ENCODE data around the gene PIK3CB.
A peak's percentile ranks its signal among the peaks of the same experiment; 100 is the strongest.

PIK3CB gene

DNA sequence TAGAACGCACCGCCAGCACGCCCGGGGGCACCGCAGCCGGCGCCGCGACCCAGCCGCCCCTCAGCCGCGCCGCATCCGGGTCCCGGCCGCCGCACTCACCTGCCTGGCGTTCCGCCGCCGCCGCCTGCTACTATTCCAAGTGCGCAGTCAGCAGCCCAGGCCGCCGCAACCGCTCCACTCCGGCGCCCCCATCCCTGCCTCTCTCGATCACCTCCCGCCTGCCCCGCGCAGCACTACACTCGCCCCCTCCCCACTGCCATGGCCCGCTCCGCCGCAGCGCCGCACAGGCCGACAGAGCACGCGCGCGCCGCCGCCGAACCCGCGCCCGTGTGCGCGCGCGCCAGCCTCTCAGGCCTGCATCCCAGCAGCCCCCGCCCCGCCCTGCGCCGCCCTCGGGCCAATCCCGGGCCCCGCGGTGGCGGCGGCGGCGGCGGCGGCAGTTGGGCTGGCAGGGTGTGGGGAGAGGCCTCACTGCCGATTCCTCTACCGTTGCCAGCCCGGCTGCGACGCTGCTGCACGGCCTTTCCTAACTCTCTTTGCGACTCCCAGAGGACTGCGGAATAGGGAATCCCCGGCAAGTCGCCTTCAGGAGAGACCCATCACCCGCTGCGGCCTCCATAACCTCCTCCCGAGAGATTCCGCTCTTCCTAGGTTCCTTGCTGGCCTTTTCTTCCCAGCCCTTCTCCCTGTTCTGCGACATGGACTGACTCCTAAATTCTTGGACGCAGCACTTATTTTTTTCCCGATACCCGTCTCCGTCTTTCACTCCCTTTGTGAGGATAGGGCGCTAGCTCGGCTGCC, at the start of gene PIK3CB:
TSS of gene PIK3CB (minus strand) at position 333 of the 801 bp plus-strand sequence. CDS start 75,585 bp downstream, outside the sequence.
- no peaks in the 10 kb centered on the region for H3K27me3 ChIP-seq (replicated peaks; ENCODE audit: insufficient read depth, low read length)
- H3K36me3 ChIP-seq (replicated peaks; ENCODE audit: insufficient read depth, low read length): no peaks in the 10 kb centered on the region
- peak within 1 kb of the TSS; percentile 48; the same call in 1 of the 2 replicates for H3K27ac ChIP-seq (ENCODE audit: low read length)
- H3K4me1 ChIP-seq (ENCODE audit: low read length): peaks cover 9% of the 10 kb centered on the region; the same call in 1 of the 2 replicates
- DNase-seq: peak; percentile 91
- no peaks in the 10 kb centered on the region for H4K20me1 ChIP-seq (ENCODE audit: insufficient read depth, low read length)
- H3K79me2 ChIP-seq (ENCODE audit: low read length): peaks cover 36% of the 10 kb centered on the region
- no peak for TF ChIP-seq EZH2 (optimal IDR thresholded peaks at IDR 0.05; ENCODE audit: low read depth, low read length)
- TF ChIP-seq EZH2phosphoT487 (IDR thresholded peaks at IDR 0.05; ENCODE audit: low read length): no peak
- TF ChIP-seq, protein P1, sequence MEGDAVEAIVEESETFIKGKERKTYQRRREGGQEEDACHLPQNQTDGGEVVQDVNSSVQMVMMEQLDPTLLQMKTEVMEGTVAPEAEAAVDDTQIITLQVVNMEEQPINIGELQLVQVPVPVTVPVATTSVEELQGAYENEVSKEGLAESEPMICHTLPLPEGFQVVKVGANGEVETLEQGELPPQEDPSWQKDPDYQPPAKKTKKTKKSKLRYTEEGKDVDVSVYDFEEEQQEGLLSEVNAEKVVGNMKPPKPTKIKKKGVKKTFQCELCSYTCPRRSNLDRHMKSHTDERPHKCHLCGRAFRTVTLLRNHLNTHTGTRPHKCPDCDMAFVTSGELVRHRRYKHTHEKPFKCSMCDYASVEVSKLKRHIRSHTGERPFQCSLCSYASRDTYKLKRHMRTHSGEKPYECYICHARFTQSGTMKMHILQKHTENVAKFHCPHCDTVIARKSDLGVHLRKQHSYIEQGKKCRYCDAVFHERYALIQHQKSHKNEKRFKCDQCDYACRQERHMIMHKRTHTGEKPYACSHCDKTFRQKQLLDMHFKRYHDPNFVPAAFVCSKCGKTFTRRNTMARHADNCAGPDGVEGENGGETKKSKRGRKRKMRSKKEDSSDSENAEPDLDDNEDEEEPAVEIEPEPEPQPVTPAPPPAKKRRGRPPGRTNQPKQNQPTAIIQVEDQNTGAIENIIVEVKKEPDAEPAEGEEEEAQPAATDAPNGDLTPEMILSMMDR (IDR thresholded peaks at IDR 0.05; ENCODE audit: low read length): no peak
- peak within 1 kb of the TSS; percentile 87 for H3K4me3 ChIP-seq (ENCODE audit: low read length)
- peak within 1 kb of the TSS; percentile 98 for H2AFZ ChIP-seq (ENCODE audit: low read length)
- H3K9me2 ChIP-seq (replicated peaks; ENCODE audit: insufficient read depth, low read length): no peaks in the 10 kb centered on the region
- no peaks in the 10 kb centered on the region for H3K9me3 ChIP-seq (replicated peaks; ENCODE audit: insufficient read depth, low read length)
- H3K9ac ChIP-seq (ENCODE audit: low read length): peak within 1 kb of the TSS; percentile 73
- peaks cover 8% of the 10 kb centered on the region; the same call in 1 of the 2 replicates for H3F3A ChIP-seq (ENCODE audit: insufficient read depth, low read length)
- peak within 1 kb of the TSS; percentile 95 for H3K4me2 ChIP-seq (ENCODE audit: low read depth, low read length)

DNA sequence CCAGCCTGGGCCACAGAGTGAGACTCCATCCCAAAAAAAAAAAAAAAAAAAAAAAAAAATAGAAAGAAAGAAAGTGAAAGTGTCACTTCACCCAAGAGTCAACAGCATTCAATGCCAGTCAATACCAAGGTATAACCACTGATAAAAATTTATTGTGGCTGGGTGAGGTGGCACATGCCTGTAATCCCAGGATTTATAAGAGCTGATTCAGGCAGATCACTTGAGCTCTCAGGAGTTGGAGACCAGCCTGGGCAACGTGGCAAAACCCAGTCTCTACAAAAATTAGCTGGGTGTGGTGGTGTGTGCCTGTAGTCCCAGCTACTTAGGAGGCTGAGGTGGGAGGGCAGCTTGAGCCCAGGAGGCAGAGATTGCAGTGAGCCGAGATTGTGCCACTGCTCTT, 46.5 kb upstream of the PIK3CB start:
- no peak overlapping the region for H2AFZ ChIP-seq (ENCODE audit: low read length)
- no peak overlapping the region for H3K4me3 ChIP-seq (ENCODE audit: low read length)

DNA sequence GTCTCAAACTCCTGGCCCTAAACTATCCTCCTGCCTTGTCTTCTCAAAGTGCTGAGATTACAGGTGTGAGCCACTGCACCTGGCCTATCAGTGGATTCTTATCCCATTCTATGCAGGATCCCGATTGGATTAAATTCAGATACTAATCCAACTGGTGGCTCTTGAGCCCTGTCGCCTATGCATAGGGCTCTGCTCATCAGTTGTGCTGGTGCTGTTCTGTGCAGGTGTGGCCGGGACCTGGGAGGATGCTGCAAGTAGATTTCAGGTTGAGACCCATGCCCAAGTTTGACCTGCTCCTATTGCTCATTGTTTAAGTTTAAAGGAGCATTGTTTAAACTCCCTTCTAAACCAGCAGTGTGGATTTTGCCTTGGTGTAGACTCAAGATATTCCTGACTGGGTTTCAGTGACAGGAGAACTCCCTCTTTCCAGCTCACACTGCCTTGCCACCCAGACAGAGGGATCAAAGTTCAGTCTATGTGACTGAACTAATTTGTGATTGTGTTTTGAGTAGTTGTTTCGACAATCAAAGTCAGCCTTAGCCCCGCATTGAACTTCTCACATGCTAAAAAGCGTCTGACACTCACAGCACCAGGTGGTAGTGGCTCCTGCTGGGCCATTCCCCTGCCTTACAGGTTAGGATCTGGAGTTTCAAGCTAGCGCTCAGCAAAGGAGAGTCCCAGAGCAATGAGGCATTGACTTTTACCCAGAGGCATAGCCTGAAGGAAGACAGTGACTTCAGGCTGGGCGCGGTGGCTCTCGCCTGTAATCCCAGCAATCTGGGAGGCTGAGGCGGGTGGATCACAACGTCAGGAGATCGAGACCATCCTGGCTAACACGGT, 45.0 kb upstream of the PIK3CB start:
- TF ChIP-seq EZH2 (optimal IDR thresholded peaks at IDR 0.05; ENCODE audit: low read depth, low read length) (no peak), EZH2phosphoT487 (IDR thresholded peaks at IDR 0.05; ENCODE audit: low read length) (no peak)
- TF ChIP-seq, protein P1 (IDR thresholded peaks at IDR 0.05; ENCODE audit: low read length): no peak
- H4K20me1 ChIP-seq (ENCODE audit: insufficient read depth, low read length): no peaks in the 10 kb centered on the region
- no peak overlapping the region for H3K27ac ChIP-seq (ENCODE audit: low read length)
- no peak overlapping the region for H3K4me3 ChIP-seq (ENCODE audit: low read length)
- no peaks in the 10 kb centered on the region for H3K4me1 ChIP-seq (ENCODE audit: low read length)
- H3K27me3 ChIP-seq (replicated peaks; ENCODE audit: insufficient read depth, low read length): no peaks in the 10 kb centered on the region
- no peaks in the 10 kb centered on the region for H3K9me2 ChIP-seq (replicated peaks; ENCODE audit: insufficient read depth, low read length)
- H3F3A ChIP-seq (ENCODE audit: insufficient read depth, low read length): no peaks in the 10 kb centered on the region
- H3K9ac ChIP-seq (ENCODE audit: low read length): no peak overlapping the region
- DNase-seq: no peak
- H3K36me3 ChIP-seq (replicated peaks; ENCODE audit: insufficient read depth, low read length): no peaks in the 10 kb centered on the region
- H2AFZ ChIP-seq (ENCODE audit: low read length): no peak overlapping the region
- no peak overlapping the region for H3K4me2 ChIP-seq (ENCODE audit: low read depth, low read length)
- no peaks in the 10 kb centered on the region for H3K9me3 ChIP-seq (replicated peaks; ENCODE audit: insufficient read depth, low read length)
- no peaks in the 10 kb centered on the region for H3K79me2 ChIP-seq (ENCODE audit: low read length)

More for the DNA sequence above, 46.5 kb upstream of the PIK3CB start:
- H3K4me2 ChIP-seq (ENCODE audit: low read depth, low read length): no peak overlapping the region
- no peaks in the 10 kb centered on the region for H3K79me2 ChIP-seq (ENCODE audit: low read length)
- H4K20me1 ChIP-seq (ENCODE audit: insufficient read depth, low read length): no peaks in the 10 kb centered on the region
- H3K36me3 ChIP-seq (replicated peaks; ENCODE audit: insufficient read depth, low read length): no peaks in the 10 kb centered on the region
- H3F3A ChIP-seq (ENCODE audit: insufficient read depth, low read length): no peaks in the 10 kb centered on the region
- H3K9me3 ChIP-seq (replicated peaks; ENCODE audit: insufficient read depth, low read length): no peaks in the 10 kb centered on the region
- H3K4me1 ChIP-seq (ENCODE audit: low read length): no peaks in the 10 kb centered on the region
- H3K9me2 ChIP-seq (replicated peaks; ENCODE audit: insufficient read depth, low read length): no peaks in the 10 kb centered on the region
- DNase-seq: no peak
- no peak overlapping the region for H3K27ac ChIP-seq (ENCODE audit: low read length)
- no peaks in the 10 kb centered on the region for H3K27me3 ChIP-seq (replicated peaks; ENCODE audit: insufficient read depth, low read length)
- H3K9ac ChIP-seq (ENCODE audit: low read length): no peak overlapping the region
- TF ChIP-seq EZH2phosphoT487 (IDR thresholded peaks at IDR 0.05; ENCODE audit: low read length) (no peak), EZH2 (optimal IDR thresholded peaks at IDR 0.05; ENCODE audit: low read depth, low read length) (no peak)
- TF ChIP-seq, protein P1 (IDR thresholded peaks at IDR 0.05; ENCODE audit: low read length): no peak
